T-helper 1 cell (primary cell): ENCODE results near the gene PCGF6.
"Not testable (repeated sequence)": the region's sequence is repeated elsewhere in the genome, so short reads cannot be mapped to it uniquely, and the experiment has no call there.

ENCODE experiments used
- DNase-seq, 5 donors: peaks; one replicate each; pipeline ENCODE4 v3.0.0-alpha.2; 2012 to 2020

Gene PCGF6

GRCh38 chr10:103316087-103316486 lies 34.9 kb downstream of the PCGF6 start:
- no peak for DNase-seq

- no peak for DNase-seq
Measured at GRCh38 chr10:103310197-103310596, 40.7 kb downstream of the PCGF6 start.

GRCh38 chr10:103307594-103307993 lies 43.3 kb downstream of the PCGF6 start:
- DNase-seq = no peak

GRCh38 chr10:103295374-103296015 lies 55.4 kb downstream of the PCGF6 start:
- no peak for DNase-seq

GRCh38 chr10:103291588-103291987 lies 59.4 kb downstream of the PCGF6 start:
- no peak for DNase-seq

GRCh38 chr10:103287992-103288391 lies 62.9 kb downstream of the PCGF6 start:
- DNase-seq = no peak

- DNase-seq = no peak
Measured at GRCh38 chr10:103284170-103284569, 66.8 kb downstream of the PCGF6 start.

GRCh38 chr10:103282961-103283360 lies 68.0 kb downstream of the PCGF6 start:
- DNase-seq = no peak

GRCh38 chr10:103281753-103282152 lies 69.2 kb downstream of the PCGF6 start:
- no peak for DNase-seq

GRCh38 chr10:103280506-103280905 lies 70.4 kb downstream of the PCGF6 start:
- DNase-seq = no peak

- DNase-seq = no peak
Measured at GRCh38 chr10:103280031-103280430, 70.9 kb downstream of the PCGF6 start.

- DNase-seq = peak in 4 of 5 donors; percentile 6 to 36 (median 20)
Measured at GRCh38 chr10:103278862-103279298, 72.1 kb downstream of the PCGF6 start.

GRCh38 chr10:103278537-103278823 lies 72.5 kb downstream of the PCGF6 start:
- DNase-seq = no peak

- DNase-seq = no peak
Measured at GRCh38 chr10:103277713-103278536, 73.0 kb downstream of the PCGF6 start.

GRCh38 chr10:103276896-103277712 lies 73.8 kb downstream of the PCGF6 start, which contains the start of gene INA:
TSS of gene INA (plus strand) at chr10:103277138. CDS start at chr10:103277212, 74 bp downstream.
- DNase-seq = peak in 1 of 5 donors; percentile 46

- DNase-seq = peak in 1 of 5 donors; percentile 4
Measured at GRCh38 chr10:103276251-103276895, 74.6 kb downstream of the PCGF6 start.

GRCh38 chr10:103273041-103273441 lies 77.9 kb downstream of the PCGF6 start:
- no peak for DNase-seq

- DNase-seq = peak in 3 of 5 donors; percentile 10 to 17 (median 16)
Measured at GRCh38 chr10:103265717-103266329, 85.1 kb downstream of the PCGF6 start.

GRCh38 chr10:103262229-103262628 lies 88.7 kb downstream of the PCGF6 start:
- DNase-seq = no peak

- DNase-seq = no peak
Measured at GRCh38 chr10:103259989-103260388, 91.0 kb downstream of the PCGF6 start.

- DNase-seq = not testable (repeated sequence)
Measured at GRCh38 chr10:103258928-103259327, 92.0 kb downstream of the PCGF6 start.

GRCh38 chr10:103257812-103258211 lies 93.1 kb downstream of the PCGF6 start:
- DNase-seq = no peak
